M059J (cell line): ENCODE measurements around the gene PAFAH1B2. TPM values are rescaled to one million over a fixed set of nuclear protein-coding genes. Genes with fewer than 3 reads are reported as not detected.

ENCODE experiments used
- DNase-seq: peaks from one replicate; pipeline ENCODE4 v3.0.0-alpha.2; 2012; ENCODE audit warnings: low read depth
- total RNA-seq: library from RNA; depleted of rRNA; stranded (reverse); fragments of >200 nt; shearing (Covaris generic); gene quantifications from 2 replicates; pipeline ENCODE4 v1.2.3, GENCODE V29; 2014

PAFAH1B2 gene
- total RNA-seq, 1 experiment from 2014 or later: 152 TPM

GRCh38 chr11:117187799-117188481, 43.9 kb downstream of the PAFAH1B2 start:
- DNase-seq: no peak

DNA sequence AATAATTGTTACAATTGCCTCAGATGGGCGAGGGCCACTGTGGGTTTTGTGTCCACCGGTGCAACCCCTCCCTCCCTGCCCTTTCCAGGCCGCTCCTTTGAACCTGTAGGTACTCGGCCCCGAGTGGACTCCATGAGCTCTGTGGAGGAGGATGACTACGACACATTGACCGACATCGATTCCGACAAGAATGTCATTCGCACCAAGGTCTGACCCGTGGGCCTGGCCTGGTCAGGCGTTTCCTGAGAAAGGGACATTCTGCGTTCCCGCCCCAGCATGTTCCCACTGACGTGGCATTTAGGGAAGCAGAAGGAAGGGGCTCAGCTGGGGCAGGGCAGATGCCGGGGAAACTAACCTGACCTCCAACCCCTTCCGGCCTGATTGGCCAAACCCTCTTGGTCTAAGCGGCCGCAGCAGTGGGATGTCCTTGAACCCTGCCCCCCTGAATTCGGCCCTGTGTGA, 44.6 kb downstream of the PAFAH1B2 start:
- DNase-seq: no peak

DNA sequence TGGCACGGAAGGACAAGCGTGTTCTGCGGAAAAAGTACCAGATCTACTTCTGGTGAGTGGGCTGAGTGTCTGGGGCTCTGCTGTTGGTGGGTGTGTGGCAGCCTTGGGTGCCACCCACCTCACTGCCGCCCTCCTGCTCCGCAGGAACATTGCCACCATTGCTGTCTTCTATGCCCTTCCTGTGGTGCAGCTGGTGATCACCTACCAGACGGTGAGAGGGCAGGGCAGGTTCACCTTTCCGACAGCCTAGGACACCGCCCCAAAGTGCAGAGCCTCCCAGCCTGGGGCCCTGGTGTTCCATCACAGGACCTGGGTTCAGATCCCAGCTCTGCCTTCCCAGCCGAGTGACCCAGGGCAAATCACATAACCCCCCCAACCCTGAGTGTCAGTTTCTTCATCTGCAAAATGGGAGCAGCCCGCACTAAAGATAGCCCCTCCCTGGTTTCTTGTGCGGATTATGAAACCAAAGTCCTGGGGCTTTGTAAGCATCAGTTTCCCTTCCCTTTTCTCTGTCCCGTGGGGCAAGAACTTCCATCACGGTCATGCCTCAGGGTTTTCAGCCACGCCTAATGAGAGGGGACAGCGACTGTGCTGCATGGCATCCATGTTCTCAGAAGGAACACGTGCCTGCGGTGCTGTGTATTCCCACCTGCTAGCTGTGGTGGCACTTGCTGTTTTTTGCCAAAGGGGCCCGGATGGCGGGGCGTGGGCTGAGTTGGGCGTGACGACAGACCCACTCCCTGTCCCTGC, 45.3 kb downstream of the PAFAH1B2 start:
- DNase-seq: no peak

GRCh38 chr11:117189941-117190544, 46.0 kb downstream of the PAFAH1B2 start:
- DNase-seq: no peak

- DNase-seq: no peak
Observed at GRCh38 chr11:117191680-117192400, 47.8 kb downstream of the PAFAH1B2 start.

GRCh38 chr11:117192401-117192875, 48.4 kb downstream of the PAFAH1B2 start:
- DNase-seq: no peak

GRCh38 chr11:117193130-117194020, 49.3 kb downstream of the PAFAH1B2 start:
- no peak for DNase-seq

DNA sequence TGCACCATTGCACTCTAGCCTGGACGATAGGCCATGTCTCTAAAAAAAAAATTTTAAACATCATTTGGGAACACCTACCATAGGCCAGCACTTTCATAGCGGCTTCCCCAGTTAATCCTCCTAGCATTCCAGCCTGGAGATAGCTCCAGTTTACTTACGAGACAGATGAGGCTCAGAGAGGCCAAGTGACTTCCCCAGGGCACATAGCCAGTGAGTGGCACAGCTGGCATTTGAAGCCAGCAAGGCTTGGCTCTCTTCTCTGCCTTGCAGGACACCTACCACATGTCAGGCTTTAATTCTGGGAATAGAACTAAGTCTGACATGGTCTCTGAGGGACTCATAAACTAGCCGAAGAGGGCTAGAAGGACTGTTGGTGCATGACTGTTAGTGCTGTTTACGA, 50.2 kb downstream of the PAFAH1B2 start:
- DNase-seq: no peak

GRCh38 chr11:117195258-117195657, 51.2 kb downstream of the PAFAH1B2 start:
- no peak for DNase-seq

- no peak for DNase-seq
Observed at GRCh38 chr11:117195761-117196160, 51.7 kb downstream of the PAFAH1B2 start.

GRCh38 chr11:117197006-117197405, 52.9 kb downstream of the PAFAH1B2 start:
- DNase-seq: no peak

- DNase-seq: no peak
Observed at GRCh38 chr11:117197516-117198456, 53.7 kb downstream of the PAFAH1B2 start.

DNA sequence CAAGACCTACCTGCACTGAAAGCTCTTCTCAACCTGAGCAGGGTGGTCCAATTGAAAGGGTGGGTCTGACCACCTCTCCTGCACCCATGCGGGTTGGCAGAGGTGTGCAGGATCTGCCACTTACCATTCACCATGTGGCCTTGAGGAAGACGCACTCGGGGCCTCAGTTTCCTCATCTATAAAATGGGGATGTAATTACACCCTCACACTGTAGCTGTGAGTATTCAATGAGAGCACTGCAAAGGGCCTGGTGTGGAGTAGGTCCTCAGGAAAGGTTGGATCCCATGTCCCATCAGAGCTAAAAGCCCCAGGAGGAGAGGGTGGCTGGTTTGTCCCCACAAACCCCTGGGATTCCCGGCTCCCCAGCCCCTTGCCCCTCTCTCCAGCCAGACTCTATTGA, 54.5 kb downstream of the PAFAH1B2 start:
- DNase-seq: no peak

- peak; percentile 92 for DNase-seq
Observed at GRCh38 chr11:117199053-117199915, 55.2 kb downstream of the PAFAH1B2 start, which contains the start of gene TAGLN. Gene TAGLN (plus strand): TSS chr11:117199370. CDS start chr11:117203014, 3,644 bp downstream.

DNA sequence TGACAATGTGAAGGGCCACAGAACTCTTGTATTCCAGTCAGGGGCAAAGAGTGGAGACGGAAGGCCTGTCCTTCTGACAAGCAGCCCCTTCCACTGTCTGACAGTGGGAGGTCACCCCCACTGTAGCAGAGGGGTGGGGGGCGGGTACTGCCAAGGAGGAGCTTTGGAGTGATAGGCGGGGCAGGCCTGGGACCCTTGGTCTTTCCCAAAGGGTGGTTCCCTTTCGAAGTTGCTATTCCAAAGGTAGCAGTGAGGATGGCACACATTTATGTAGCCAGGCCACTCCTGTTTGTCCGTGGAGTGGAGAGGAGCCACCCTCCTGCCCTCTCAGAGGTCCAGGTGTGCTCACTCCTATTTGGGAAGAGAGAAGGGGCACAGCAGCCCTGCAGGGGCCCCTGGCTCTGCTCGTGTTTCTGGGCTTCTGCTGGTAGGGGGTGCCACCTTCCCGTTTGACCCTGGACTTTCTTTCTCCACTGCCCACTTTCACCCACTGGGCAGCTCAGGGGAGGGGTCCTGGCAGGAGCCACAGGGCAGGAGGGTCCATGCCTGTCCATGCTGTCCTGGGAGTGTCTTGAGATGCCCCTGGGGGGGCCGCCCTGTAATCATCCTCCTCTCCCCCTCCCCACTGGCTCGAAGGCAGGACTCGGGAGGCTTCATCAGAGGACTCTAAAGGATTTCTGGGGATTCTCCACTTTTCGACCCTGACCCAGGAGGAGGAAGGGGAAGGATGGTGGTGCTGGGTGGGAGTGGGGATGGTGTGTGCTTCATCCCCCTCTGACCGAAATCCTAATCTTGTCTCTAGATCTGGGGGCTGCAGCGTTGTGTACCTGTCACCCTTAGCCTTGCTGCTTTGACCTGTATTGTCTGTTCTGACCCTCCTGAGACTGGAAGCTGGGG, 56.1 kb downstream of the PAFAH1B2 start:
- no peak for DNase-seq

- no peak for DNase-seq
Observed at GRCh38 chr11:117200813-117201657, 56.9 kb downstream of the PAFAH1B2 start.
